H1 (cell line): ENCODE data around the gene GAB3. TPM values are rescaled to one million over a fixed set of nuclear protein-coding genes. Genes with fewer than 3 reads are reported as not detected.

Experiments
- CTCF ChIA-PET: fragments of 300-600 bp; sonication (Branson Sonifier 250); formaldehyde crosslinking; loops from one replicate; lab custom pipeline; 2021; ENCODE audit not compliant: partially characterized antibody; lab: Charles Lee
- POLR2A ChIA-PET: fragments of 300-600 bp; sonication (Branson Sonifier 250); formaldehyde crosslinking; loops from one replicate; lab custom pipeline; 2021; ENCODE audit warnings: inconsistent platforms; ENCODE audit not compliant: partially characterized antibody; lab: Charles Lee
- DNase-seq, 2 experiments: peaks; one replicate each; pipeline versions ENCODE4 v3.0.0 to v3.0.0-alpha.2; 2010 to 2022; ENCODE audit warnings: low spot score in 2 of 2, low read depth in 1 of 2, mixed read lengths in 1 of 2
- FAIRE-seq: peaks from 2 replicates; lab custom pipeline; 2011; peaks lifted over from hg19 to GRCh38; lab: Jason Lieb, UNC
- H2AFZ ChIP-seq: 2 replicates; pipeline ENCODE4 v1.8.1; 2012; ENCODE audit warnings: low read length, inconsistent platforms
- H2AK5ac ChIP-seq: 2 replicates; pipeline ENCODE4 v1.6.1; 2013; ENCODE audit warnings: low read depth, low read length
- H2BK120ac ChIP-seq: replicated peaks from 2 replicates; pipeline ENCODE3; 2013; ENCODE audit warnings: low read depth, low read length, inconsistent platforms
- H2BK12ac ChIP-seq: 2 replicates; pipeline ENCODE4 v1.6.1; 2013; ENCODE audit warnings: low read depth, low read length
- H2BK15ac ChIP-seq: 2 replicates; pipeline ENCODE4 v1.6.1; 2013; ENCODE audit warnings: low read length
- H2BK20ac ChIP-seq: 2 replicates; pipeline ENCODE4 v1.6.1; 2013; ENCODE audit warnings: low read length
- H2BK5ac ChIP-seq: 2 replicates; pipeline ENCODE4 v1.6.1; 2013; ENCODE audit warnings: low read depth, low read length
- H3K14ac ChIP-seq: 2 replicates; pipeline ENCODE4 v1.6.1; 2013; ENCODE audit warnings: inconsistent platforms; ENCODE audit not compliant: insufficient read length
- H3K18ac ChIP-seq: 2 replicates; pipeline ENCODE4 v1.6.1; 2013; ENCODE audit warnings: low read length; ENCODE audit errors: extremely low read depth
- H3K23ac ChIP-seq: 2 replicates; pipeline ENCODE4 v1.6.1; 2013; ENCODE audit warnings: inconsistent platforms; ENCODE audit not compliant: insufficient read length
- H3K23me2 ChIP-seq: 2 replicates; pipeline ENCODE4 v1.6.1; 2013; ENCODE audit warnings: low read depth, low read length
- H3K27ac ChIP-seq: 2 replicates; pipeline ENCODE4 v1.6.1; 2011; ENCODE audit warnings: low read depth, low read length, inconsistent platforms
- H3K27me3 ChIP-seq, 4 experiments: replicated peaks in 1 of 4; 1 replicate in 1 of 4; 2 replicates in 3 of 4; pipeline versions ENCODE4 v1.6.1 to v1.8.1; 2011 to 2013; ENCODE audit warnings: low read length in 3 of 4, mild to moderate bottlenecking in 3 of 4, inconsistent platforms in 2 of 4, mixed read lengths in 2 of 4, moderate library complexity in 1 of 4; ENCODE audit not compliant: control insufficient read depth in 3 of 4, insufficient read depth in 3 of 4; ENCODE audit errors: extremely low read depth in 1 of 4
- H3K36me3 ChIP-seq, 4 experiments: 2 replicates each; pipeline versions ENCODE4 v1.6.1 to v1.8.1; 2011 to 2013; ENCODE audit warnings: mild to moderate bottlenecking in 4 of 4, low read length in 3 of 4, moderate library complexity in 2 of 4, control low read depth in 1 of 4, inconsistent platforms in 1 of 4; ENCODE audit not compliant: insufficient read depth in 4 of 4, control insufficient read depth in 2 of 4
- H3K4ac ChIP-seq: replicated peaks from 2 replicates; pipeline ENCODE3; 2013; ENCODE audit warnings: low read length, low read depth, mixed read lengths, inconsistent platforms; ENCODE audit not compliant: insufficient read length
- H3K4me1 ChIP-seq, 4 experiments: replicated peaks in 1 of 4; 1 replicate in 1 of 4; 2 replicates in 3 of 4; pipeline versions ENCODE4 v1.6.1 to v1.8.1; 2011 to 2013; ENCODE audit warnings: low read length in 3 of 4, inconsistent platforms in 2 of 4, mixed read lengths in 1 of 4; ENCODE audit not compliant: insufficient read depth in 4 of 4, control insufficient read depth in 3 of 4
- H3K4me2 ChIP-seq, 2 experiments: 2 replicates each; pipeline versions ENCODE4 v1.6.1 to v1.8.1; 2011 to 2013; ENCODE audit warnings: low read depth in 2 of 2, low read length in 2 of 2, control low read depth in 1 of 2, inconsistent platforms in 1 of 2, mild to moderate bottlenecking in 1 of 2; ENCODE audit not compliant: insufficient read depth in 1 of 2
- H3K4me3 ChIP-seq, 4 experiments: fragments of 200-600, 300-600 bp in 1 of 4; sonication (generic), shearing (Covaris generic), sonication (Bioruptor Twin) in 1 of 4; 2 replicates each; pipeline versions ENCODE4 v1.5.1 to v1.8.1; 2011 to 2016; ENCODE audit warnings: low read length in 4 of 4, low read depth in 3 of 4, control low read depth in 2 of 4, inconsistent platforms in 2 of 4, mild to moderate bottlenecking in 2 of 4, mixed read lengths in 1 of 4, moderate library complexity in 1 of 4; ENCODE audit not compliant: insufficient read depth in 2 of 4; ENCODE audit errors: extremely low read depth in 1 of 4
- H3K56ac ChIP-seq: replicated peaks from 2 replicates; pipeline ENCODE3; 2013; ENCODE audit warnings: low read depth, mild to moderate bottlenecking, mixed read lengths, low read length, inconsistent platforms; ENCODE audit not compliant: insufficient read length
- H3K79me1 ChIP-seq: 2 replicates; pipeline ENCODE4 v1.6.1; 2013; ENCODE audit warnings: low read depth, low read length, control low read depth
- H3K79me2 ChIP-seq, 2 experiments: 2 replicates each; pipeline versions ENCODE4 v1.6.1 to v1.8.1; 2012 to 2013; ENCODE audit warnings: low read length in 2 of 2, mild to moderate bottlenecking in 2 of 2, inconsistent platforms in 1 of 2; ENCODE audit not compliant: insufficient read depth in 2 of 2, control insufficient read depth in 1 of 2
- H3K9ac ChIP-seq, 4 experiments: replicated peaks in 1 of 4; 1 replicate in 1 of 4; 2 replicates in 3 of 4; pipeline versions ENCODE4 v1.6.1 to v1.8.1; 2011 to 2013; ENCODE audit warnings: low read depth in 3 of 4, low read length in 3 of 4, control low read depth in 2 of 4, mild to moderate bottlenecking in 2 of 4, moderate library complexity in 2 of 4, inconsistent platforms in 1 of 4; ENCODE audit errors: extremely low read depth in 1 of 4
- H3K9me3 ChIP-seq, 2 experiments: 2 replicates each; pipeline versions ENCODE4 v1.6.1 to v1.8.1; 2012 to 2013; ENCODE audit warnings: mild to moderate bottlenecking in 2 of 2, moderate library complexity in 2 of 2, control low read depth in 1 of 2, inconsistent platforms in 1 of 2, low read depth in 1 of 2, low read length in 1 of 2, mixed read lengths in 1 of 2; ENCODE audit not compliant: insufficient read depth in 2 of 2
- H4K20me1 ChIP-seq, 2 experiments: replicated peaks in 1 of 2; 2 replicates each; pipeline versions ENCODE3 to v1.8.1; 2011 to 2013; ENCODE audit warnings: inconsistent platforms in 2 of 2, low read length in 2 of 2, mild to moderate bottlenecking in 1 of 2; ENCODE audit not compliant: insufficient read depth in 2 of 2, control insufficient read depth in 1 of 2
- H4K5ac ChIP-seq: 2 replicates; pipeline ENCODE4 v1.6.1; 2013; ENCODE audit warnings: low read length, low read depth, mixed read lengths, inconsistent platforms; ENCODE audit not compliant: insufficient read length
- H4K8ac ChIP-seq: 2 replicates; pipeline ENCODE4 v1.8.0; 2013; ENCODE audit warnings: mild to moderate bottlenecking, moderate library complexity, low read length, inconsistent platforms; ENCODE audit not compliant: insufficient read depth; ENCODE audit errors: extremely low read depth
- H4K91ac ChIP-seq: replicated peaks from 2 replicates; pipeline ENCODE3; 2013; ENCODE audit warnings: low read length, mixed read lengths, inconsistent platforms; ENCODE audit not compliant: insufficient read length
- ASH2L ChIP-seq: fragments of 200-600, 300-600 bp; sonication (generic); IDR thresholded peaks from one replicate; pipeline ENCODE4 v1.7.1; 2017; ENCODE audit warnings: low read length
- BACH1 ChIP-seq: IDR thresholded peaks from 2 replicates; pipeline ENCODE4 v1.6.1; 2012; ENCODE audit warnings: low read length, improper control_type of control experiment
- CBX5 ChIP-seq: fragments of 300-800, 300-1000 bp; sonication (generic); IDR thresholded peaks from 2 replicates; pipeline ENCODE4 v1.7.1; 2016; ENCODE audit warnings: antibody characterized with exemption, low read length, low read depth
- GTF2F1 ChIP-seq: IDR thresholded peaks from 2 replicates; pipeline ENCODE4 v1.6.1; 2012; ENCODE audit warnings: low read depth, low read length, improper control_type of control experiment, borderline replicate concordance
- JUN ChIP-seq: IDR thresholded peaks from 2 replicates; pipeline ENCODE4 v1.6.1; 2011; ENCODE audit warnings: low read depth, mild to moderate bottlenecking, improper control_type of control experiment, low read length
- NRF1 ChIP-seq: IDR thresholded peaks from 2 replicates; pipeline ENCODE4 v1.6.1; 2011; ENCODE audit warnings: mild to moderate bottlenecking, low read depth, low read length, improper control_type of control experiment
- PHF8 ChIP-seq: fragments of 200-600 bp; sonication (generic); conservative IDR thresholded peaks from 2 replicates; pipeline ENCODE4 v1.7.1; 2012; ENCODE audit warnings: low read depth, mild to moderate bottlenecking, inconsistent platforms, low read length, moderate library complexity
- POLR2AphosphoS5 ChIP-seq: IDR thresholded peaks from 2 replicates; pipeline ENCODE4 v1.6.1; 2011; ENCODE audit warnings: low read depth, low read length
- RBBP5 ChIP-seq: IDR thresholded peaks from 2 replicates; pipeline ENCODE4 v1.7.1; 2012; ENCODE audit warnings: low read depth, mild to moderate bottlenecking, inconsistent platforms, low read length, moderate library complexity, borderline replicate concordance
- RFX5 ChIP-seq: IDR thresholded peaks from 2 replicates; pipeline ENCODE4 v1.6.1; 2011; ENCODE audit warnings: low read depth, low read length, improper control_type of control experiment, borderline replicate concordance
- TCF12 ChIP-seq: IDR thresholded peaks from 2 replicates; pipeline ENCODE4 v1.6.1; 2011; ENCODE audit warnings: low read depth, mild to moderate bottlenecking, low read length
- WGBS, 2 experiments: shearing (Covaris generic) in 1 of 2; methylation state at CpG; one replicate each; pipeline versions ENCODE4 v1.1.6 to v1.1.7; 2013 to 2015; ENCODE audit warnings: low lambda C conversion rate in 2 of 2, mixed read lengths in 2 of 2, inconsistent platforms in 1 of 2, low coverage in 1 of 2, missing lambda C conversion rate in 1 of 2; ENCODE audit not compliant: insufficient replicate concordance in 2 of 2, insufficient coverage in 1 of 2, insufficient read length in 1 of 2; ENCODE audit errors: extremely low coverage in 1 of 2, missing lambda C conversion rate in 1 of 2; 5-methylcytosine and 5-hydroxymethylcytosine counted together
- polyA plus RNA-seq, 7 experiments: library from polyadenylated mRNA; depleted of rRNA in 3 of 7; stranded (reverse) in 5 of 7; unstranded in 2 of 7; fragments of >200 nt in 5 of 7; fragments of 200-250 nt in 2 of 7; gene quantifications; 1 replicate in 5 of 7; 2 replicates in 1 of 7; 4 replicates in 1 of 7; pipeline versions ENCODE4 v1.2.1 to v1.2.3, GENCODE V29; 2011 to 2013; ENCODE audit warnings: missing spikeins in 2 of 7, mixed read lengths in 2 of 7
- total RNA-seq: library from RNA; stranded (reverse); fragmentation: NEBNext Ultra II Directional; extraction: Animal tissue kit (Norgen Biotek cat#: 25700); gene quantifications from 2 replicates; pipeline ENCODE4 v1.2.1, GENCODE V29; 2021
- TF ChIP-seq, protein P1 (sequence below): IDR thresholded peaks from 2 replicates; pipeline ENCODE4 v1.6.1; 2011; ENCODE audit warnings: low read depth, mild to moderate bottlenecking, low read length; ENCODE audit not compliant: insufficient read depth
- TF ChIP-seq, protein P2 (sequence below): IDR thresholded peaks from 2 replicates; pipeline ENCODE4 v1.6.1; 2011; ENCODE audit warnings: low read length, improper control_type of control experiment

GAB3 gene
- total and polyA plus RNA-seq, 2 of the 8 experiments (the other 6 are each of a cell fraction or from before 2014, with no cell fraction given) = 0.48 to 1.2 TPM

DNA sequence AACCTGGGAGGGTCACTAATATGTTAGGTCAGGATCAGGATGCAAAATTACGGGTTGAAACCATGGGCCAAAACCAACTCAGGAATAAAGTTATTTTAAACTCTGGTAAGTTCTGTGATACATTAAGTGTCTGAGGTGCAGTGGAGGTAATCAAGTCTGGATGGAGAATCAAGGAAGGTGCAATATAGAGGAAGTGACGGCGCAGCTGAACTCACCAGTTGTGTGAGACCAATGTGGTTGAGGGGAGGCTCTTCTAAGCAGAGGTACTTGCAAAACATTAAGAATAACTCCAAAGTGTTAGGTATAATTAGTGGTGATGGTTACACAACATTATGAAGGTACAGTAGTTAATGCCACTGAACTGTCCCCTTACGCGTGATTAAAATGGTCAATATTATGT, 19.7 kb downstream of the GAB3 start:
- Histone ChIP-seq H2AFZ (no peak overlapping the region), H3K4me2 (no peak overlapping the region), H3K9ac (no peak overlapping the region), H3K14ac (no peak overlapping the region), H3K27ac (no peak overlapping the region), H3K79me1 (no peaks in the 10 kb centered on the region), H2BK5ac (no peak overlapping the region), H3K79me2 (no peaks in the 10 kb centered on the region), H2BK120ac (no peak overlapping the region), H3K18ac (no peak overlapping the region), H3K4me3 (no peak overlapping the region), H3K23ac (no peak overlapping the region), H2BK20ac (no peak overlapping the region), H3K4me1 (no peaks in the 10 kb centered on the region), H4K20me1 (no peaks in the 10 kb centered on the region), H4K8ac (no peak overlapping the region), H3K23me2 (no peaks in the 10 kb centered on the region), H3K27me3 (no peaks in the 10 kb centered on the region), H3K36me3 (no peaks in the 10 kb centered on the region), H4K91ac (no peak overlapping the region), H2BK12ac (no peak overlapping the region), H3K9me3 (no peaks in the 10 kb centered on the region), H3K56ac (no peak overlapping the region), H4K5ac (no peak overlapping the region), H3K4ac (no peak overlapping the region), H2AK5ac (no peak overlapping the region), H2BK15ac (no peak overlapping the region)
- no peak for TF ChIP-seq ASH2L
- TF ChIP-seq NRF1 = no peak
- no peak for TF ChIP-seq RBBP5
- no peak for TF ChIP-seq TCF12
- TF ChIP-seq, protein P1, sequence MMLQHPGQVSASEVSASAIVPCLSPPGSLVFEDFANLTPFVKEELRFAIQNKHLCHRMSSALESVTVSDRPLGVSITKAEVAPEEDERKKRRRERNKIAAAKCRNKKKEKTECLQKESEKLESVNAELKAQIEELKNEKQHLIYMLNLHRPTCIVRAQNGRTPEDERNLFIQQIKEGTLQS = no peak
- TF ChIP-seq RFX5 = no peak
- no peak for TF ChIP-seq BACH1
- no peak for TF ChIP-seq JUN
- no peak for TF ChIP-seq GTF2F1
- TF ChIP-seq PHF8 = no peak
- no peak for TF ChIP-seq CBX5
- TF ChIP-seq POLR2AphosphoS5 = no peak
- TF ChIP-seq, protein P2, sequence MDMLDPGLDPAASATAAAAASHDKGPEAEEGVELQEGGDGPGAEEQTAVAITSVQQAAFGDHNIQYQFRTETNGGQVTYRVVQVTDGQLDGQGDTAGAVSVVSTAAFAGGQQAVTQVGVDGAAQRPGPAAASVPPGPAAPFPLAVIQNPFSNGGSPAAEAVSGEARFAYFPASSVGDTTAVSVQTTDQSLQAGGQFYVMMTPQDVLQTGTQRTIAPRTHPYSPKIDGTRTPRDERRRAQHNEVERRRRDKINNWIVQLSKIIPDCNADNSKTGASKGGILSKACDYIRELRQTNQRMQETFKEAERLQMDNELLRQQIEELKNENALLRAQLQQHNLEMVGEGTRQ = no peak
- FAIRE-seq (no peak), DNase-seq (no peak)
- WGBS, 2 experiments = 92% methylated on average over 5 of the region's 5 CpGs; no CpG with 5 or more reads in 1 of the 2 experiments
- CTCF ChIA-PET = no interaction called here
- POLR2A ChIA-PET = no interaction called here
